Stimulated activated naive CD8-positive, alpha-beta T cell treated with anti-CD3 and anti-CD28 coated beads, Interleukin-15, Interleukin-2, amounts not matched to agents 100 ng/mL and 50 ng/mL, for 24 hours (primary cell): Measurements from ENCODE around the gene CASP9.
"Not testable (repeated sequence)": the region's sequence is repeated elsewhere in the genome, so short reads cannot be mapped to it uniquely, and the experiment has no call there.

Source experiments
- H3K27ac Mint-ChIP-seq: one replicate; pipeline ENCODE4 v1.8.0; 2021; ENCODE audit warnings: mild to moderate bottlenecking, mixed read lengths
- H3K27me3 Mint-ChIP-seq: one replicate; pipeline ENCODE4 v1.8.0; 2021; ENCODE audit warnings: mixed read lengths
- H3K36me3 Mint-ChIP-seq: one replicate; pipeline ENCODE4 v1.8.0; 2021; ENCODE audit warnings: low read depth, mixed read lengths
- H3K4me1 Mint-ChIP-seq: one replicate; pipeline ENCODE4 v1.8.0; 2021; ENCODE audit warnings: low read depth, mixed read lengths
- H3K4me3 Mint-ChIP-seq: one replicate; pipeline ENCODE4 v1.8.0; 2021; ENCODE audit warnings: mild to moderate bottlenecking, mixed read lengths
- H3K9me3 Mint-ChIP-seq: one replicate; pipeline ENCODE4 v1.8.0; 2021; ENCODE audit warnings: mixed read lengths

CASP9 gene

DNA sequence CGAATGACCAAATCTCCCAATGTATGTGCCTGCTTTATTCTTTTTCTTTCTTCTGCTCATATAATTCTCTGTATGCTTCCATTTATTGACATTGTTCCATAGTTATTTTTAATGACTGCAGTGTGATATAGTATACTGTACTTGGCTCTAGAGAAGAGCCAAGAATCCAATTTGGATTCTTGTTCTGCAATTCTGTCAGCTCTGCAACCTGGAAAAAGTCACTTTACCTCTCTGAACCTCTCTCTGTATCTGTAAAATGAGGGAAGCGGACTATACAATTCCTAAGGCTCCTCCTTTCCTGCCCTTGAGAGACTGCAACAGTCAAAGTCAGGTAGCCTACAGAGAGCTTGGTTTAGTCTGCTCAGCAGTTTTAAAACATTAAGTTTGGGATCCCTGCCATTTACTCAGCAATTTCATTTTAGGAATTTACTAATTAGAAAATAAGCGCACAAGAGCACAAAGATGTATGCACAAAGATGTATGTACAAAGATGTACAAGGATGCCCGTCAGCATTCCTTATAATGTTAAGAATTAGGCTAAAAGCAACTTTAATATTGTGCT, 17.3 kb upstream of the CASP9 start:
- no peaks in the 10 kb centered on the region for H3K27me3 Mint-ChIP-seq
- no peaks in the 10 kb centered on the region for H3K9me3 Mint-ChIP-seq
- H3K36me3 Mint-ChIP-seq: peaks cover 61% of the 10 kb centered on the region
- no peak overlapping the region for H3K4me3 Mint-ChIP-seq
- H3K27ac Mint-ChIP-seq: no peak overlapping the region
- peaks cover 2% of the 10 kb centered on the region for H3K4me1 Mint-ChIP-seq

DNA sequence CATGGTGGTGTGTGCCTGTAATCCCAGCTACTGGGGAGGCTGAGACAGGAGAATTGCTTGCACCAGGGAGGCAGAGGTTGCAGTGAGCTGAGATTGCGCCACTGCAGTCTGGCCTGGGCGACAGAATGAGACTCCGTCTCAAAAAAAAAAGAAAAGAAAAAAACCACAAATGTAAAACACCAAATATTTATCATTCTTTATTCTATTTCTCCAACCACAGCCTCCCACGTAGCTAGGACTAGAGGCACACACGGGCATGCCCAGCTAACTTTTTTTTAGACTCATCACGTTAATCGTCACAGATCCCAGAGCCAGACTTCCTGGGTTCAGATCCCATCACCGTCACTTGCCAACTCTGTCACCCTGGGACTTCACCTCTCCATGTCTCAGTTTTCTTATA, 16.2 kb upstream of the CASP9 start:
- no peaks in the 10 kb centered on the region for H3K9me3 Mint-ChIP-seq
- H3K27ac Mint-ChIP-seq: no peak overlapping the region
- H3K4me3 Mint-ChIP-seq: no peak overlapping the region
- H3K27me3 Mint-ChIP-seq: no peaks in the 10 kb centered on the region
- peaks cover 2% of the 10 kb centered on the region for H3K4me1 Mint-ChIP-seq
- H3K36me3 Mint-ChIP-seq: peaks cover 58% of the 10 kb centered on the region

DNA sequence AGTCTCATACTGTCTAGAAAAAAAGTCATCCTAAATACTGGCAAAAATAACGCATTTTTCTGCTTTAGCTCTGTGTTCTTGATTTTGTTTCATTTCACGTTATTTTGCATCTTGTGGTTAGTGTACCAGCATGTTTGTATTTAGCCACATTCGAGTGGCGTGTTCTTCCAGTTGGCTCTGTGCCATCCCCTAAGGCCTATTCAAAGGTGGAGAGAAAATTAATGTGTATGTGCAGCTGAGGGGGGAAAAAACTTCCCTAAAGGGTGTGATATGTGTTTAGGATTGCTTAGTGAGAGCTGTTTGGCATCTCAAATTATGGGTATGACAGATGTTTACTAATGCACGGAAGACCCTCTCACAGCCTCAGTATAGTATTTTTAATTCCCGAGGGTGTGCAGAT, 14.8 kb upstream of the CASP9 start:
- Mint-ChIP-seq H3K4me3 (no peak overlapping the region), H3K27ac (no peak overlapping the region), H3K36me3 (peaks cover 63% of the 10 kb centered on the region), H3K9me3 (no peaks in the 10 kb centered on the region), H3K27me3 (no peaks in the 10 kb centered on the region), H3K4me1 (peaks cover 2% of the 10 kb centered on the region)

DNA sequence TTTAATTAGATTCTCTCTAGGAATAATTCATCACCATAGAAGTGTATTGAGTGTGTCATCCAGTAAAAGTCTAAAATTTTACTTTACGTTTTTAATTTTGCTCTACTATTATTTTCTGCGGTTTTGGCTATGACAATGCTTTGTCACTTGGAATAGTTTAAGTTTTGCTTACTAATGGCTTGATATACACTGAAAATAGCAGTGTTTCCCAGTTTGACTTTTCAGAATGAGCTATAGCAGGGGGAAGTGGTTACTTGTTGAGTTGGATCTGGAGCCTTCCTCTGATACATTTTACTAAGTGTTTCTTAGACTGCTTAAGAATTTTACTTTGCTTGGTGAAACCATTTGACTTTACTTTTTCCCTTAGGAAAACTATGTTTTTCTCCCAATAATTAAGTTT, 7.7 kb upstream of the CASP9 start:
- Mint-ChIP-seq H3K4me1 (peaks cover 36% of the 10 kb centered on the region), H3K27ac (no peak overlapping the region), H3K4me3 (no peak overlapping the region), H3K36me3 (peaks cover 35% of the 10 kb centered on the region), H3K9me3 (no peaks in the 10 kb centered on the region), H3K27me3 (no peaks in the 10 kb centered on the region)

DNA sequence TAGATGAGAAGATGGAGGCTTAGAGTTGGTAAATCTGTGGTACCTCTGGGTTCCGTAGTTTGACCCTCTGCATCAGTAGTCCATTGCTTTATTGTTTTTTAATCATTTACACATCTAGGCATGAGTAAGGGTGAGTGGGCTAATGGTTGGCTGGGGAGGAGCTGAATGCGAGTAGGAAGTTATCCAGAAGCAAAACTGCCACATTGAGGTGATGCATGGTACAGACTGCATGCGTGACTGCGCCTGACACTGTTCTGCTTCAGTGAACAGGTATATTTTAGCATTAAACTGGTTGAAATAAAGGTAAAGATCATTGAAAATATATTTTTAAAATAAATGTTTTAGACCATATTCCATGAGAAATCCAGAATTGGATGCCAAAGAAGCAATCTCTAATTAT, 7.0 kb upstream of the CASP9 start:
- Mint-ChIP-seq H3K4me3 (no peak overlapping the region), H3K36me3 (peaks cover 29% of the 10 kb centered on the region), H3K4me1 (peaks cover 42% of the 10 kb centered on the region), H3K9me3 (no peaks in the 10 kb centered on the region), H3K27ac (no peak overlapping the region), H3K27me3 (no peaks in the 10 kb centered on the region)

DNA sequence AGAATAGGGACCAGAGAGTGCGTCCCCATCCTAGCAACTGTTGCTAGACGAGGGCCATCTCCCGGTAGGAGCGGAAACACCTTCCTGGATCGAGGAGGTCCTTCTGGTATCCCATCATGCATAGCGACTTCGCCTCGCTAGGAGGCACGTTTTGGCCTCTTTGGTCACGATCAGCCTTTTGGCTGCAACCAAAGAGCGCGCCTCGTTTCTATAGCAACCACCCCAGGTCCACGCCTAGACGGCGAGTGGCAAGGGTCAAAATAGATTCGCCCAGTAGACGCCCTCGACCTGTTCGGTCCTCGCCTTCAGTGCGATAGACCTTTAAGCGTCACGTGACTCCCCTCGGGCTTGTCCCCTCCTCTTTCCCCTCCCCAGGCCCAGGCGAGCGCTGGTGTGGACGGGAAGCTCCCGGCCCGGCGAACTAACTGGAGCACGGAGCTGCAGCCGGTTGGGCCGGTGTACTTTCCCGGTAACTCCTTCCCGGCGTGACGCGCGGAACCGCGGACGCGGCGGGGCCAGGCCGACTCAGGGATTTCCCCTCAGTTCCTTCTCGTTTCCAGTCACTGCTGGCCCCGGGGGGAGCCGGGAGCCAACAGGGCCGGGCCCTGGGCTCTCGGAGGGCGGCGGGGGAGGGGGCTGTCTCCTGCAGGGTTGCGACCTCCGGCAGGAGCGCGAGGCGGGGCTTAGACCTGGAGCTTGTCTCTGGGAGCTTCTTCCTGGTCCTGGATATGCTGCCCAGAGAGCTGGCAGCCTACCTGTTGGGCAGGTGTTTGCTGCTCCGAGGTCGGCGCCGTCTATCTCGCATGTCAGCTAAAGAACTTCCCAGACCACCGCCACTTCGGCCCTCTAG, 2.7 kb upstream of the CASP9 start, which contains the start of gene DNAJC16:
Gene DNAJC16, plus strand, starts transcription at position 359 of the 850 bp plus-strand sequence. CDS start 2,258 bp downstream, outside the sequence.
- Mint-ChIP-seq H3K27ac (peak within 1 kb of the TSS; percentile 98), H3K4me3 (peak within 1 kb of the TSS; percentile 82), H3K36me3 (peaks cover 10% of the 10 kb centered on the region), H3K27me3 (no peaks in the 10 kb centered on the region), H3K9me3 (no peaks in the 10 kb centered on the region), H3K4me1 (peaks cover 58% of the 10 kb centered on the region)

DNA sequence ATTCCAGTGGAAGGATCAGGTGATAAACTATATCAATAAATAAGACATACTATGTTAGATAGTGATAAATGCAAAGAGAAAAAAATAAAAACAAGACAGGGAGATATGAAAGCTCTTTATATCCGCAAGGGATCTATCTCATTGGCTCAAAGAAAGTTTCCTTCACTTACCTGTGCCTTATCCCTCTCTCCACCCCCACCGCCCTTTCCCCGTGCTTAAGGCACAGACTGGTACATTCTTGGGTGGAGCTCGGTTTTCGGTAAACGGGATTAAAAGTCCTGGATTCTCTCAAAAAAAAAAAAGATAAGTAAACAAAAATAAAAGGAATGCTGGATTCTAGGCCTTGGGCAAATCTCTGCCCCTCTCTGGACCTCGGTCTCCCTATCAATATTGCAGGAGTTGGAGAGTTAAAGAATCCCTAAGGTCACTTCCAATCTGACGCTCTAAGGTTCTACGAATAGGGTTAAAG, 2.0 kb upstream of the CASP9 start:
- no peaks in the 10 kb centered on the region for H3K27me3 Mint-ChIP-seq
- H3K4me1 Mint-ChIP-seq: peaks cover 52% of the 10 kb centered on the region
- H3K27ac Mint-ChIP-seq: peak overlapping the region; percentile 98
- peak overlapping the region; percentile 82 for H3K4me3 Mint-ChIP-seq
- peaks cover 3% of the 10 kb centered on the region for H3K36me3 Mint-ChIP-seq
- no peaks in the 10 kb centered on the region for H3K9me3 Mint-ChIP-seq

DNA sequence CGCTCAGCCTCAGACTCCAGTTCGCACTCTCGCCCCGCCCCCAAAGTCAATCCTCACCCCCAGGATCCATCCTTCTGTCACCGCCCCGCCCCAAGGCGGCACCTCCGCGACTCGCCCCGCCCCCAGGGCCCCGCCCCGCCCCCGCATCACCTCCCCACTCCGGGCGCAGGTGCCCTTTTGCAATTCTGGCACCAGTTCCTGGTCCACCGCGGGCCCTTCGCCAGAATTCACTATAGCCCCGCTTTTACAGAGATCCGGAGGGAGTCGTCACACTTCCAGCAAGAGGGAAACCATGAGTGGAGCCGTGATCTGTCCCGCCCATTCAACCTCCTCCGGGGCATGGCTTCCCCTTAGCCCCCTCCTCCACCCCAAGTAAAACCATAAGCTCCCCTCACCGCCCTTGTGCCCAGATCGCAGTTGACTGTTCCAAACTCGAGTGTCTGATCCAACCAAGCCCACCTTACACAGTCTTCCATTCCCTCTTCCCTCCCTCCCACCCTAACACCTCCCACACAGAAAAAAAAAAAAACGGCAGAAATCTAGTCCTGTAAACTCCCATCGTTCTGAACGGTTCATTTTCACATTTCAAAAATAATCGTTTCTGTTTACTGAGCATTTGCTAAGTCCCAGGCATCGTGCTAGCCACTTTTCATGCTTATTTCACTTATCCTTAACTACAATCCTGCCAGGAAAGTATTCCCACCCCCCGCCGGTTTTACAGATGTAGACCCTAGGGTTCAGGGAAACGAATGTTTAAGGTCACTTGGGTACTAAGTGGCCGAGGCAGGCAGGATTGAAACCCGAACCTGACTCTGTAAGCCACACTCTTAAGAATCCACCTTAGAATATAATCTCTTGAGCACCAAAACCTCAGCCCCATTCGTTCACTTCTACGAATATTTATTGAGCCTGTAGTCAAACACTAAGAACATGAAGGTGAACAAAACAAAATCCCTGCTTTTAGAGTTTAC, 1.3 kb upstream of the CASP9 start:
- Mint-ChIP-seq H3K4me1 (peaks cover 48% of the 10 kb centered on the region), H3K27ac (peak overlapping the region; percentile 98), H3K4me3 (peak overlapping the region; percentile 82), H3K9me3 (no peaks in the 10 kb centered on the region), H3K27me3 (no peaks in the 10 kb centered on the region), H3K36me3 (no peaks in the 10 kb centered on the region)

DNA sequence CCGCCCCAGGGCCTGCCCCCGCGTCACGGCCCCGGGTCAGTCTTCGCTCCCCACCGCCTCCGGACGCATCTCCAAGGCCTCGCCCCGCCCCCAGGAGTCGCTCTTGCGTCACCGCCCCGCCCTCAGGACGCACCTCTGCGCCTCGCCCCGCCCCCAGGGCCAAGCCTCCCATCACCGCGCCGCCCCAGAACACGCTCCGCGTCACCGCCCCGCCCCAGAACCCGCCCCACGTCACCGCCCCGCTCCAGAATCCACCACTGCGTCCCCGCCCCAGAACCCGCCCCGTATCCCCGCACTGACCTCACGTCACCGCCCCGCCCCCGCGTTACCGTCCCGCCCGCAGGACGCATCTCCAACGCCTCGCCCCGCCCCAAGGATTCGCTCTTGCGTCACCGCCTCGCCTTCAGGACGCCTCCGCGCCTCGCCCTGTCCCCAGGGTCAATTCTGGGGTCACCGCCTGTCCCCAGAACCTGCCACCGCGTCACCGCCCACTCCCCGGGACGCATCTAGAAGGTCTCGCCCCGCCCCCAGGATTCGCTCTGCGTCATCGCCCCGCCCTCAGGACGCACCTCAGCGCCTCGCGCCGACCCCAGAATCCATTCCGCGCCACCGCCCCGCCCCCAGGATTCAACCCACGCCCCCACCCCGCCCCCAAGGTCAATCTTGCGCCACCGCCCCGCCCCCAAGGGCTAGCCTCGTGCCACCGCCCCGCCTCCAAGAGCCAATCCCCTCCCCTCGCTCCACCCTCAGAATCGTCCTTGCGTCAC, 451 bp upstream of the CASP9 start:
- peak overlapping the region; percentile 98 for H3K27ac Mint-ChIP-seq
- H3K4me1 Mint-ChIP-seq: peaks cover 48% of the 10 kb centered on the region
- H3K36me3 Mint-ChIP-seq: no peaks in the 10 kb centered on the region
- no peaks in the 10 kb centered on the region for H3K9me3 Mint-ChIP-seq
- peak overlapping the region; percentile 82 for H3K4me3 Mint-ChIP-seq
- H3K27me3 Mint-ChIP-seq: no peaks in the 10 kb centered on the region

DNA sequence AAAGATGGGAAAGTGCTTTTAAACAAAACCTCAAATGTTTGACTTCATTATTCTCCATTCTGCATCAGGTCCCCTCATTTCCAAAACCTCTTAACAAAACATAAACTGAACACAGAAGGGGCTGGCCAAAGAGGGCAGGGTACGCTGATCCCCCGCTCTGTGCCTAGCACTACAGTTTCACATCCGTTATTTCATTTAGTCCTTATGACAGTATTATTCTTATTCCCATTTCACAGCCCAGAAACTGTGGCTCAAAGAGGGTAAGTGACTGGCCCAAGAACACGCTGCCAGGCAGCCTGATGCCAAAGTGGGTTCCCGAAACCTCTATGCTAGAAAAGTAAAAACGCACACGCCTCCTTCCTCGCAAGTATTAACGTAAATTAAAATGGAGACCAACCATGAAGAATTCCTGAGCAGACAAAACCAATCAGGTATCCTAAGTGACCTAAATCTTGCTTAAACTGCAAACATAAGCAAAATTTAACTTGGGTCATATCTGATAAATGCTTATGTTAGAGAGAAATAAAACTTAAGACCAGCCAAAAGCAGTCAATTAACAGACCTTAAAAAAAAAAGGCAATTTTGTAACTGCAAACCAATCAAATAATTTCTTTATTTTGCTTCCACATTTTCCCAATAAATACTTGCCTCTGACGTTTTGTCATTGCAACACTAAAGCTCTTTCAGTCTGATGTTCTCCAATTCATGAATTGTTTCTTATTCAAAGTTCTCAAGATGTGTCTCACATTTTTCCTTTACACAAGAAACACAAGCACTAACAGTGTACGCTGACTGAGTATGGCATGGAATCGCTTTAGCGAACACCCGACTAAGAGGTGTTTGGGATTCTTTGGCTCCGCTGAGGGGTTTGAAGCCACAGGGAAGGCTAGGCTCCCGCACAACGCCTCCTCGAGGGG, 653 bp downstream of the CASP9 start:
- H3K27me3 Mint-ChIP-seq: no peaks in the 10 kb centered on the region
- no peaks in the 10 kb centered on the region for H3K36me3 Mint-ChIP-seq
- H3K27ac Mint-ChIP-seq: peak overlapping the region; percentile 49
- peaks cover 44% of the 10 kb centered on the region for H3K4me1 Mint-ChIP-seq
- H3K4me3 Mint-ChIP-seq: peak overlapping the region; percentile 82
- no peaks in the 10 kb centered on the region for H3K9me3 Mint-ChIP-seq

DNA sequence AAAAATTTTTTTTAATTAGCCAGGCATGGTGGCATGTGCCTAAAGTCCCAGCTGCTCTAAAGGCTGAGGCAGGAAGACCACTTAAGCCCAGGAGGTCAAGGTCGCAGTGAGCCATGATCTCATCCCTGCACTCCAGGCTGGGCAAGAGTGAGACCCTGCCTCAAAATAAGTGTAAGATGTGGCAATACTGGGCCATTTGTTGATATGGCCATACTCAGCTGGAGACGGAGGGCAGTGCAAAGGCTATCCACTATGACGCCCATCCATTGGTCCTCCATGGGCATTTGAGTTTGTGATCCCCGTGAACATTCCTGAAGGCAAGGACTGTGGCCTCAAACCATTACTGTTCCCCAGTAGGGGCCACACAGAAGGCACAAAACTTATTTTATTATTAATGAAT, 1.5 kb downstream of the CASP9 start:
- Mint-ChIP-seq H3K27me3 (no peaks in the 10 kb centered on the region), H3K4me3 (peak overlapping the region; percentile 82), H3K4me1 (peaks cover 37% of the 10 kb centered on the region), H3K9me3 (no peaks in the 10 kb centered on the region), H3K36me3 (peaks cover 4% of the 10 kb centered on the region), H3K27ac (no peak overlapping the region)

DNA sequence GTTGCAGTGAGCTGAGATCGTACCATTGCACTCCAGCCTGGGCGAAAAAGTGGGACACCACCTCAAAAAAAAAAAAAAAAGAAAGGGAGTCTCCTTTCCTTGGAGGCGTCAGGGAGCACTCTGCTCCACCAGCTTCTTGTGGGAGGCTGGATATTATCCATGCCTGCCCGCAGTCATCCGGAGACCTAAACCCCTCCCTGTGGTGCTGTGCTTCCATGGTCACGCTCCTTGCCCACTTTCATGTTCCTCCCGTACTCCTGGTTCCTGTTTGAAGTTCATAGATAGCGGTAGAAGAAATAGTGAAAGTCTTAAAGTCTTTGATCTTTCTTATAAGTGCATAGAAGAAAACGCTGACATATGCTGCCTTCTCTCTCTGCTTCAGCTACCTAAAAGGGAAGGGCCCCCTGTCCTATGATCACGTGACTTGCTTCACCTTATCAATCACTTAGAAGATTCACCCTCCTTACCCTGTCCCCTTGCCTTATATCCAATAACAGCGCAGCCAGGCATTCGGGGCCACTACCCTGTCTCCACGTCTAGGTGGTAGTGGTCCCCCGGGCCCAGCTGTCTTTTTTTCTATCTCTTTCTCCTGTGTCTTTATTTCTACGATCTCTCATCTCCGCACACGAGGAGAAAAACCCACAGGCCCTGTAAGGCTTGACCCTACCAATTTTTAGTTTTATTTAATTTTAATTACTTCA, 2.7 kb downstream of the CASP9 start:
- peaks cover 28% of the 10 kb centered on the region for H3K4me1 Mint-ChIP-seq
- H3K27ac Mint-ChIP-seq: not testable (repeated sequence)

DNA sequence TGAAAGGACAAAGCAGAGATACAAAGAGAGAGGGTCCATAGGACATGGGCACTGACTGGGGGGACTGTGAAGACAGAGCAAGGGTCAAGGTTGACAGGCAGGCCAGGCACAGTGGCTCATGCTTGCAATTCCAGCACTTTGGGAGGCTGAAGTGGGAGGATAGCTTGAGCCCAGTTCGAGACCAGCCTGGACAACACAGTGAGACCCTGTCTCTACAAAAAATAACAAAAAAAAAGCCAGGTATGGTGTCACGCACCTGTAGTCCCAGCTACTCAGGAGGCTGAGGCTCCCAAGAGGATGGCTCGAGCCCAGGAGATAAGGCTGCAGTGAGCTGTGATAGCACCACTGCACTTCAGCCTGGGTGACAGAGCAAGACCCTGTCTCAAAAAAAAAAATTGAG, 4.4 kb downstream of the CASP9 start:
- Mint-ChIP-seq H3K27me3 (no peaks in the 10 kb centered on the region), H3K27ac (no peak overlapping the region), H3K4me1 (peaks cover 20% of the 10 kb centered on the region), H3K36me3 (peaks cover 23% of the 10 kb centered on the region), H3K9me3 (no peaks in the 10 kb centered on the region), H3K4me3 (no peak overlapping the region)

More for the DNA sequence above, 2.7 kb downstream of the CASP9 start:
- not testable (repeated sequence) for H3K4me3 Mint-ChIP-seq, H3K27me3 Mint-ChIP-seq, H3K9me3 Mint-ChIP-seq
- peaks cover 15% of the 10 kb centered on the region for H3K36me3 Mint-ChIP-seq
